HCT116 (cell line): ENCODE measurements around the gene HS6ST3. TPM values are rescaled to one million over a fixed set of nuclear protein-coding genes. Genes with fewer than 3 reads are reported as not detected.

Source experiments
- ATAC-seq: fragments of 200-7000 bp; cut with Tn5 transposase; 2 replicates; pipeline ENCODE4 v1.9.1; 2020; ENCODE audit warnings: mild to moderate bottlenecking, moderate library complexity
- BruUV-seq: library from RNA; stranded (reverse); fragments of 400-500 nt; replicated peaks from 2 replicates; lab custom pipeline; 2021; lab: Mats Ljungman, UMichigan
- CTCF ChIA-PET: fragments of 300-600 bp; sonication (Branson Sonifier 250); formaldehyde crosslinking; loops from one replicate; lab custom pipeline; 2021; ENCODE audit warnings: antibody characterized with exemption; lab: Charles Lee
- POLR2A ChIA-PET: fragments of 300-600, 350-600 bp; sonication (Branson Sonifier 250); formaldehyde crosslinking; loops from one replicate; lab custom pipeline; 2021; ENCODE audit warnings: antibody characterized with exemption; lab: Charles Lee
- RAD21 ChIA-PET, 2 experiments: fragments of 300-600 bp; sonication (Branson Sonifier 250); formaldehyde crosslinking; loops; one replicate each; lab custom pipeline; 2023; ENCODE audit warnings: low total read pairs in 2 of 2; ENCODE audit not compliant: uncharacterized antibody in 2 of 2, unreplicated experiment in 2 of 2, low non-redundant PET in 1 of 2; lab: Charles Lee
- DNase-seq: peaks from one replicate; pipeline ENCODE4 v3.0.0-alpha.2; 2010; ENCODE audit warnings: low read depth, low spot score
- H2AFZ ChIP-seq: fragments of 200-600 bp; shearing (Covaris generic), sonication (generic); 2 replicates; pipeline ENCODE4 v1.6.1; 2017; ENCODE audit warnings: low read depth, mixed run types, mixed read lengths, antibody characterized with exemption, low read length; ENCODE audit not compliant: poor library complexity, severe bottlenecking
- H3K27ac ChIP-seq: 2 replicates; pipeline ENCODE4 v1.5.1; 2012; ENCODE audit warnings: low read depth, low read length
- H3K27me3 ChIP-seq: fragments of 200-600 bp; sonication (generic); 2 replicates; pipeline ENCODE4 v1.6.1; 2016; ENCODE audit warnings: mixed run types, low read length, mixed read lengths; ENCODE audit not compliant: insufficient read depth
- H3K36me3 ChIP-seq, 2 experiments: fragments of 200-500 bp in 1 of 2; fragments of 200-600 bp in 1 of 2; sonication (Bioruptor generic) in 1 of 2; sonication (generic) in 1 of 2; 2 replicates each; pipeline versions ENCODE4 v1.5.1 to v1.6.1; 2014 to 2016; ENCODE audit warnings: low read length in 2 of 2, inconsistent platforms in 1 of 2, mixed read lengths in 1 of 2, mixed run types in 1 of 2; ENCODE audit not compliant: insufficient read depth in 2 of 2, control insufficient read depth in 1 of 2
- H3K4me1 ChIP-seq, 2 experiments: fragments of 200-600 bp in 1 of 2; sonication (generic) in 1 of 2; 2 replicates each; pipeline versions ENCODE4 v1.5.1 to v1.6.1; 2012 to 2017; ENCODE audit warnings: low read length in 2 of 2, inconsistent platforms in 1 of 2, mild to moderate bottlenecking in 1 of 2, mixed read lengths in 1 of 2, mixed run types in 1 of 2, moderate library complexity in 1 of 2; ENCODE audit not compliant: insufficient read depth in 2 of 2, control insufficient read depth in 1 of 2
- H3K4me2 ChIP-seq: fragments of 200-600 bp; sonication (generic); 2 replicates; pipeline ENCODE4 v1.6.1; 2017; ENCODE audit warnings: mixed run types, low read length, mixed read lengths
- H3K4me3 ChIP-seq, 2 experiments: fragments of 200-600 bp in 1 of 2; sonication (generic) in 1 of 2; replicated peaks in 1 of 2; 2 replicates each; pipeline ENCODE4 v1.5.1; 2011 to 2016; ENCODE audit warnings: low read length in 2 of 2, control low read depth in 1 of 2, low read depth in 1 of 2, mild to moderate bottlenecking in 1 of 2, mixed read lengths in 1 of 2, mixed run types in 1 of 2
- H3K79me2 ChIP-seq: fragments of 200-600 bp; sonication (generic); 2 replicates; pipeline ENCODE4 v1.6.1; 2017; ENCODE audit warnings: mild to moderate bottlenecking, mixed run types, low read length, moderate library complexity, mixed read lengths; ENCODE audit not compliant: insufficient read depth
- H3K9ac ChIP-seq: fragments of 200-600 bp; sonication (generic); 2 replicates; pipeline ENCODE4 v1.6.1; 2016; ENCODE audit warnings: low read length, mixed read lengths
- H3K9me2 ChIP-seq: fragments of 200-600 bp; sonication (generic), shearing (Covaris generic); 2 replicates; pipeline ENCODE4 v1.6.1; 2017; ENCODE audit warnings: mixed run types, mild to moderate bottlenecking, moderate library complexity; ENCODE audit not compliant: insufficient read depth
- H3K9me3 ChIP-seq, 2 experiments: fragments of 200-500 bp in 1 of 2; fragments of 200-600 bp in 1 of 2; sonication (Bioruptor generic) in 1 of 2; sonication (generic) in 1 of 2; 2 replicates each; pipeline ENCODE4 v1.6.1; 2014 to 2017; ENCODE audit warnings: low read length in 2 of 2, mixed read lengths in 2 of 2, inconsistent platforms in 1 of 2, low read depth in 1 of 2, mild to moderate bottlenecking in 1 of 2, mixed run types in 1 of 2, moderate library complexity in 1 of 2; ENCODE audit not compliant: control insufficient read depth in 1 of 2, insufficient read depth in 1 of 2
- H4K20me1 ChIP-seq: fragments of 200-600 bp; sonication (generic), shearing (Covaris generic); 2 replicates; pipeline ENCODE4 v1.6.1; 2017; ENCODE audit warnings: mixed run types, mild to moderate bottlenecking, moderate library complexity; ENCODE audit not compliant: insufficient read depth
- CBX3 ChIP-seq: IDR thresholded peaks from 2 replicates; pipeline ENCODE4 v1.6.1; 2012; ENCODE audit warnings: low read depth
- CEBPB ChIP-seq: IDR thresholded peaks from 2 replicates; pipeline ENCODE4 v1.6.1; 2012; ENCODE audit warnings: low read depth
- CTCF ChIP-seq, 3 experiments: fragments of 200-600 bp in 1 of 3; sonication (generic) in 1 of 3; IDR thresholded peaks in 2 of 3; conservative IDR thresholded peaks in 1 of 3; 2 replicates each; pipeline ENCODE4 v1.5.1; 2012 to 2017; ENCODE audit warnings: low read depth in 2 of 3, low read length in 2 of 3, antibody characterized with exemption in 1 of 3, borderline replicate concordance in 1 of 3, control low read depth in 1 of 3, mild to moderate bottlenecking in 1 of 3, mixed read lengths in 1 of 3, mixed run types in 1 of 3, moderate library complexity in 1 of 3; ENCODE audit not compliant: insufficient read depth in 1 of 3
- EGR1 ChIP-seq: IDR thresholded peaks from 2 replicates; pipeline ENCODE4 v1.6.1; 2012; ENCODE audit warnings: low read depth
- ELF1 ChIP-seq: IDR thresholded peaks from 2 replicates; pipeline ENCODE4 v1.6.1; 2012; ENCODE audit warnings: low read depth, borderline replicate concordance
- EZH2 ChIP-seq: fragments of 200-600 bp; sonication (generic); IDR thresholded peaks from 2 replicates; pipeline ENCODE4 v1.6.1; 2017; ENCODE audit warnings: antibody characterized with exemption, mixed run types
- EZH2phosphoT487 ChIP-seq: fragments of 200-600 bp; IDR thresholded peaks from 2 replicates; pipeline ENCODE4 v1.6.1; 2018; ENCODE audit warnings: antibody characterized with exemption, borderline replicate concordance
- JUND ChIP-seq: IDR thresholded peaks from 2 replicates; pipeline ENCODE4 v1.6.1; 2012
- MAX ChIP-seq: IDR thresholded peaks from 2 replicates; pipeline ENCODE4 v1.6.1; 2012
- POLR2A ChIP-seq: IDR thresholded peaks from 2 replicates; pipeline ENCODE4 v1.7.0; 2011; ENCODE audit warnings: borderline replicate concordance; ENCODE audit not compliant: insufficient read depth, insufficient read length; ENCODE audit errors: extremely low read depth
- RAD21 ChIP-seq: IDR thresholded peaks from 2 replicates; pipeline ENCODE4 v1.6.1; 2012; ENCODE audit warnings: low read depth, mild to moderate bottlenecking
- REST ChIP-seq: IDR thresholded peaks from 2 replicates; pipeline ENCODE4 v1.6.1; 2012; ENCODE audit warnings: low read depth
- SIN3A ChIP-seq: IDR thresholded peaks from 2 replicates; pipeline ENCODE4 v1.6.1; 2012; ENCODE audit warnings: low read depth
- SRF ChIP-seq: IDR thresholded peaks from 2 replicates; pipeline ENCODE4 v1.6.1; 2012; ENCODE audit warnings: low read depth
- TCF7L2 ChIP-seq: IDR thresholded peaks from 2 replicates; pipeline ENCODE4 v1.7.0; 2011; ENCODE audit warnings: borderline replicate concordance, inconsistent platforms; ENCODE audit not compliant: insufficient read depth, insufficient read length; ENCODE audit errors: extremely low read depth
- YY1 ChIP-seq: IDR thresholded peaks from 2 replicates; pipeline ENCODE4 v1.6.1; 2011; ENCODE audit warnings: low read length, low read depth, moderate library complexity, mild to moderate bottlenecking; ENCODE audit not compliant: insufficient replicate concordance; ENCODE audit errors: extremely low read depth
- ZFX ChIP-seq: fragments of 450-650 bp; IDR thresholded peaks from 2 replicates; pipeline ENCODE4 v1.6.1; 2017
- ZNF274 ChIP-seq: fragments of 200-500 bp; sonication (Bioruptor generic); IDR thresholded peaks from 2 replicates; pipeline ENCODE4 v1.6.1; 2014; ENCODE audit warnings: mild to moderate bottlenecking, low read depth, low read length, inconsistent platforms
- intact Hi-C: fragments of 100-400 bp; cut with micrococcal nuclease; formaldehyde crosslinking; loops from 2 replicates; pipeline ENCODE4 v1.10.0; 2022
- total RNA-seq: library from RNA; stranded (reverse); gene quantifications from one replicate; pipeline ENCODE4 v1.2.1, GENCODE V29; 2021; ENCODE audit not compliant: unreplicated experiment

The HS6ST3 gene
- total RNA-seq, 1 experiment from 2014 or later: 0.10 TPM

- TF ChIP-seq REST (no peak), YY1 (no peak), EGR1 (no peak), ELF1 (no peak), ZFX (no peak), EZH2phosphoT487 (no peak), SIN3A (no peak), CBX3 (no peak), ZNF274 (no peak), POLR2A (no peak)
Observed at GRCh38 chr13:96744367-96745331, 654.7 kb downstream of the HS6ST3 start (continued).

- Histone ChIP-seq H3K9ac (no peak overlapping the region), H3K9me3 (no peaks in the 10 kb centered on the region), H3K36me3 (no peaks in the 10 kb centered on the region), H3K4me3 (no peak overlapping the region), H3K27ac (no peak overlapping the region), H4K20me1 (no peaks in the 10 kb centered on the region), H2AFZ (no peak overlapping the region), H3K9me2 (no peaks in the 10 kb centered on the region), H3K4me2 (no peak overlapping the region), H3K79me2 (no peaks in the 10 kb centered on the region), H3K4me1 (no peaks in the 10 kb centered on the region), H3K27me3 (peaks cover 23% of the 10 kb centered on the region)
- DNase-seq: no peak
- TF ChIP-seq SRF (no peak), EGR1 (no peak), ZFX (no peak), TCF7L2 (no peak), CTCF (IDR thresholded peaks at IDR 0.05 in 2 of 3, conservative IDR thresholded peaks at IDR 0.05 in 1 of 3; ENCODE audit: borderline replicate concordance in 1 of 3, insufficient read depth in 1 of 3, low read depth in 2 of 3, low read length in 2 of 3) (no peak), MAX (no peak), JUND (no peak), POLR2A (no peak), RAD21 (no peak), EZH2 (no peak), CEBPB (no peak)
- ChIA-PET POLR2A (no interaction called here), CTCF (interaction anchor here (1.4 kb wide), 1 partner anchor 221 kb away, joined by 5 read pairs; no protein-coding TSS in a partner anchor), RAD21 (no interaction called here)
- no TSS peak for BruUV-seq
- intact Hi-C loops: no loop called here
- ATAC-seq: no peak
Observed at GRCh38 chr13:96746886-96747285, 657.0 kb downstream of the HS6ST3 start.
